8988T (cell line): ENCODE results near the gene PRKAR1B.
"Not testable (repeated sequence)": the region's sequence is repeated elsewhere in the genome, so short reads cannot be mapped to it uniquely, and the experiment has no call there.

Experiments
- DNase-seq: peaks from one replicate; pipeline ENCODE4 v3.0.0; 2011

Gene PRKAR1B

GRCh38 chr7:756928-757560 is 30.0 kb upstream of the PRKAR1B start:
- DNase-seq: no peak

DNA sequence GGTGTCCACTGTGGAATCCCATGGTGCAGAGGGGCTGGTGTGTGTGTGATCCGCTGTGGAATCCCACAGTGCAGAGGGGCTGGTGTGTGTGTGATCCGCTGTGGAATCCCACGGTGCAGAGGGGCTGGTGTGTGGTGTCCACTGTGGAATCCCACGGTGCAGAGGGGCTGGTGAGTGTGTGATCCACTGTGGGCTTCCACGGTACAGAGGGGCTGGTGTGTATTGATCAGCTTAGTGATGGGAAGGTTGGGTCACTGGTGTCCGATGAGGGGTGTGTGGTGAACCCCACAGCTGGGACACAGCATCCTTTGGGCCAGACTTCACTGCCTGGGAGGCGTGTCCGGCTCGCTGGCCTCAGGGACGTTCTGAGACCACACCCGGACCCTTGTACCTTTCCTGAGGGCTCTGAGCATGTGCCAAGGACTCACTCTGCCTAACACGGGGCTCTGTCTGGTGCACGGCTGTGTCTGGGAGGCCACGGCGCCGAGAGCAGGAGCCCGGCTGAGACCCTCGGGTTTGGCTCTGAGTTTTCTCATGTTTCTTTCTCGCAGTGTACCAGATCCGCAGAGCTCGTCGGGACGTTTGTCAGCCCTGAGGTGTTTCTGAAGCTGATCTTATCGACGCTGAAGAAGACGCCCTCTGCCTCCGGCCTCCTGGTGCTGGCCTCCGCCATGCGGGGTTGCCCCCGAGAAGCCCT is 29.3 kb upstream of the PRKAR1B start:
- DNase-seq: no peak

DNA sequence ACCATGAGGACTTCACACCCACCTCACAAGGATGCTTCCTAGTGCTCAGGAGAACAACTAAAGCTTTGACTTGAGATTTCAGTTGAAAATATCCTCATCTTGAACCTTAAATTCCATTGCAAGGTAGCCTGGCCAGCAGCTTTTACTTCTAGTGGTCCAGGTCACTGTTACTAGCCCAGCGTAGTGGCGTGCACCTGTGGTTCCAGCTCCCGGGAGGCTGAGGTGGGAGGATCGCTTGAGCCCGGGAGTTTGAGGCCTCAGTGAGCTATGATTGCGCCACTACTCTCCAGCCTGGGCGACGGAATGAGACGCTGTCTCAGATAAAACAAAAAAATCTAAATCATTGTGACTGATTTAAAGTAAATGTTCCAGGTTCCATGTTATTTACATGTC is 28.3 kb upstream of the PRKAR1B start:
- DNase-seq: no peak

GRCh38 chr7:754531-755412 is 27.7 kb upstream of the PRKAR1B start:
- no peak for DNase-seq

- no peak for DNase-seq
Observed at GRCh38 chr7:753190-753589, 26.1 kb upstream of the PRKAR1B start.

- not testable (repeated sequence) for DNase-seq
Observed at GRCh38 chr7:752256-752655, 25.2 kb upstream of the PRKAR1B start.

GRCh38 chr7:751826-752225 is 24.7 kb upstream of the PRKAR1B start:
- no peak for DNase-seq

DNA sequence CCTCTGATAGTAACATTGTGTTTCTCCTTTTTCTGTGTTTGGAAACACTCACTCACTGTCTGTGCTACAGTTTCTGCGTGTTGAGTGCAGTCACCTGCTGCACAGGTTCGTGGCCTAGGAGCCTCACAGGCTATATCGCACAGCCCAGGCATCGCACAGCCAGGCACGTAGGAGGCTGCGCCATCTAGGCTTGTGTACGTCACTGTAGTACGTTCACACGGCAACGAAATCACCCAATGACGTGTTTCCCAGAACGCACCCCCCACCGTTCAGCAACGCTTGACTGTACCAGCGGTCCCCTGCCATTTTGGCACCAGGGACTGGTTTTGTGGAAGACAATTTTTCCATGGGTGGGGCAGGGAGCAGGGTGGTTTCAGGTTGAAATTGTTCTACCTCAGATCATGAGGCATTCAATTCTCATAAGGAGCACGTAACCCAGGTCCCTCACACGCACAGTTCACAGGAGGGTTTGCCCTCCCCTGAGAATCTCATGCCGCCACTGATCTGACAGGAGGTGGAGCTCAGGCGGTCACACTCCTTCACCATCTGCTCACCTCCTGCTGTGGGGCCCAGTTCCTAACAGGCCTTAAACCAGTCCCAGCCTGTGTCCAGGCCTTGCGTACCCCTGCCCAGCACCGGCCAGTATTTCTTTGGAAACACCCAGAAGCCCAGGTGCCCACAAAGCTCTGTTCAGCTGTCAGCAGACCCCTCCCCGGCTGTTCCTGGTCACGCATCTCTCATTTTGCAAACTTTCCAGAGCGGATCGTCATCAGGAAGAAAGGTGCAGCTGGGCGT is 23.2 kb upstream of the PRKAR1B start:
- DNase-seq: no peak

DNA sequence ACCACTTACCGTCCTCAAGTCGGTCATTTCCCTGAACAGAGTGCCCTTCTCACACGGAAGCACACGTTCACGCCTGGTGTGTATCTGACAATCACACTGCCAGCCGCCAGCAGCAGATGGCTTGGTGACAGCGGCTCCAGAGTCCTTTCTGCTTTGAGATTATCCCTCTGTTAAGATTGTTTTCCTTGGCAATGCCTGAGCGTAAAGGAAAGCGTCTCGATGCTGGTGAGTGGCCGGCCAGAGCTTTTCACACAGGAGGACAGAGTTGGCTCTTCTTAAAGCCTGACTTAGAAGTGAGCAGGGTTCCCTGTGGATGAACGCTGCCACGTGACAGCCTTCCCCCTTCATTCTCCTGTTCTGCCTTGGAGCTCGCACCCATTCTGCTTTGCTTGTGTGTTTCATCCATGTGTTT is 22.1 kb upstream of the PRKAR1B start:
- no peak for DNase-seq

DNA sequence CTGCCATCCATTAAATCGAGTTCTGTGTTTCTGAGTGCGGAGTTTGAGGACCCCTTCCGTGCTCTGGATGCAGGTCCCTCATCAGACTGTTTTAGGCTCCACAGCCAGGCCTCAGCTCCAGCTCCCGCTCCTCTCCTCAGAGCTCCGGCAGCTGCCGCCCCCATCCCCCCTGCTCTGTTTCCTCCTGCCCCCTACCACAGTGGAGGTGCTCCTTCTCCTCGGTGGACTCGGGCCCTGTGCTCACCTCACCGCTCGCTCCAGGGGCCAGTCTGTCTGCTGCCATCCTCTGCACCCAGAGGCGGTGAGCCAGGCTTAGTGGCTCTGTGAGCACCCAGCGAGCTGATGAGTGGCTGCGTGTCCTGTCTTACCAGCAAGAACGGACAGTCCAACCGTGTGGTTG is 21.4 kb upstream of the PRKAR1B start:
- no peak for DNase-seq

GRCh38 chr7:747186-747585 is 20.1 kb upstream of the PRKAR1B start:
- DNase-seq: no peak

DNA sequence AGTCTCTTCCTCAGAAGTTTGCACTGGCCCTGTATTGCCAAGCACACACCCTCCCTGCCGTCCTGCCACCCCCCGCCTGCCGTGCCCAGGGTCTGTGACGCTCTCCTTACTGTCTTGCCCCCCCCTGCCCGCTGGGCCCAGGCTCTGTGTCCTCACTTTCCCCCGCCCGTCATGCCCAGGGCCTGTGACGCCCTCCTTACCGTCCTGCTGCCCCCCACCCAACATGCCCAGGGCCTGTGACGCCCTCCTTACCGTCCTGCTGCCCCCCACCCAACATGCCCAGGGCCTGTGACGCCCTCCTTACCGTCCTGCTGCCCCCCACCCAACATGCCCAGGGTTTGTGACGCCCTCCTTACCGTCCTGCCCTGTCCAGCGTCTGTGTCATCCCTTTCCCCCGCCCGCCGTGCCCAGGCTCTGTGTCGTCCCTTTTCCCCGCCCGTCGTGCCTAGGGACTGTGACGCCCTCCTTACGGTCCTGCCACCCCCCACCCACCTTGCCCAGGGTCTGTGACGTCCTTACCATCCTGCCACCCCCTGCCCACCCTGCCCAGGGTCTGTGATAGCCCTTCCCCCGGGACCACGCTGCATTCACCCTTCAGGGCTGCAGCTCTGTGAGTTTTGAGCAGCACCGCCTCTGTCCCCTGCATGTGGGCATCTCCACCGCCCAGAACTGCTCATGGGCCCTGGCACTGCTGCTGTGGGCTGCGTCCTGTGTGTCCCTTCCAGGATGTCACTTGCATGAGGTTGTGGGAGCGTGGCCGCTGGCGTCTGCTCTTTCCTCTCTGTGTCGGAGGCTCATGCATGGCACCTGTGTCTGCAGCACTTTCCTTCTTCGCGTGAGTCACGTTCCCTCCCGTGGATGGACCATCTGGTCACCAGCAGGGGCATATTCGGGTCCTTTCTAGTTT is 19.3 kb upstream of the PRKAR1B start:
- DNase-seq: no peak

- no peak for DNase-seq
Observed at GRCh38 chr7:745431-746154, 18.5 kb upstream of the PRKAR1B start.

DNA sequence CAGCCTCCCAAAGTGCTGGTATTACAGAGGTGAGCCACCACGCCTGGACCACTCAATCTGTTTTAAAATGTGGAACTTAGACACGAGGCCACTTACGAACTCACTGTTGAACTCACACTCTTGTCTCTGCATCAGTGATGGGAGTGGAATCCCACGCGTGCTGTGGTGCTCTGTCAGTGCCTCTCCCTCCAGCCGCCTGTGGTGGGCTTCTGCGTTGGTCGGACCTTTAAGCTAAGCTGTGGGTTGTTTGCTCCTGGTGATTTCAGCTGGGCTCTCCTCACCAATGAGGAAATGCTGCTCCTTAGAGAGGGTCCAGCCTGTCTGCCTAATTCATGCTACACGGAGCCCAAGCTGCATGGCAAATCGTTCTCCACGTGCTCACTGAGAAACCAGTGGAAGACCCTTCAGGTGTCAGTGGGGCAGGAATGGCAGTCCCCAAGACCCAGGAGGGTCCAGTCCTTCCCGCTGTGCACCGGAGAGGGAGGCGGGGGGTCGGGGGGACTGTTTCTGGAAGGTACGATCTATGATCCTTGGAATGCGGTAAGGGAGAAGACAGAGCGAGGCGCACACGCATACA is 17.9 kb upstream of the PRKAR1B start:
- DNase-seq: no peak

DNA sequence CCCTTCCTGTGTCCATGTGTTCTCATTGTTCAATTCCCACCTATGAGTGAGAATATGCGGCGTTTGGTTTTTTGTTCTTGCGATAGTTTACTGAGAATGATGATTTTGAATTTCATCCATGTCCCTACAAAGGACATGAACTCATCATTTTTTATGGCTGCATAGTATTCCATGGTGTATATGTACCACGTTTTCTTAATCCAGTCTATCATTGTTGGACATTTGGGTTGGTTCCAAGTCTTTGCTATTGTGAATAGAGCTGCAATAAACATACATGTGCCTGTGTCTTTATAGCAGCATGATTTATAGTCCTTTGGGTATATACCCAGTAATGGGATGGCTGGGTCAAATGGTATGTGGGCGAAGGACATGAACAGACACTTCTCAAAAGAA is 17.0 kb upstream of the PRKAR1B start:
- DNase-seq: not testable (repeated sequence)

DNA sequence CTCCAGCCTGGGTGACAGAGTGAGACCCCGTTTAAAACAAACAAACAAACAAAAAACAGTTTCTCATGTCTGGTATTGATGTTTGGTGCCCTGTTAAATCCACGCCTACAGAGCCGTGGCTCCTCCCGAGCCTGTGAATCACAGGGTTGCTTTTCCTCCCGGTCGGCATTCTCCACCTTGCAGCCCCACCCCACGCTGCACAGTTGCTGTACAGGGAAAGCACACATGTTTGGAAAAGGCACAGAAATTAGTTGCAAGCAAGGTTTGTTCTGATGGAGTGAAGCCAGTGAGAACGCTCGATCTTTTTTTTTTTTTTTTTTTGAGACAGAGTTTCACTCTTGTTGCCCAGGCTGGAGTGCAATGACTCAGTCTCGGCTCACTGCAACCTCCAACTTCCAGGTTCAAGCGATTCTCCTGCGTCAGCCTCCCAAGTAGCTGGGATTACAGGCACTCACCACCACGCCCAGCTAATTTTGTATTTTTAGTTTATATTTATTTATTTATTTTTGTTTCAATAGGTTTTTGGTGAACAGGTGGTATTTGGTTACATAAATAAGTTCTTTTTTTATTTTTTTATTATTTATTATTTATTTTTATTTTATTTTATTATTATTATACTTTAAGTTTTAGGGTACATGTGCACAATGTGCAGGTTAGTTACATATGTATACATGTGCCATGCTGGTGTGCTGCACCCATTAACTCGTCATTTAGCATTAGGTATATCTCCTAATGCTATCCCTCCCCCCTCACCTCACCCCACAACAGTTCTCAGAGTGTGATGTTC is 16.5 kb upstream of the PRKAR1B start:
- not testable (repeated sequence) for DNase-seq

DNA sequence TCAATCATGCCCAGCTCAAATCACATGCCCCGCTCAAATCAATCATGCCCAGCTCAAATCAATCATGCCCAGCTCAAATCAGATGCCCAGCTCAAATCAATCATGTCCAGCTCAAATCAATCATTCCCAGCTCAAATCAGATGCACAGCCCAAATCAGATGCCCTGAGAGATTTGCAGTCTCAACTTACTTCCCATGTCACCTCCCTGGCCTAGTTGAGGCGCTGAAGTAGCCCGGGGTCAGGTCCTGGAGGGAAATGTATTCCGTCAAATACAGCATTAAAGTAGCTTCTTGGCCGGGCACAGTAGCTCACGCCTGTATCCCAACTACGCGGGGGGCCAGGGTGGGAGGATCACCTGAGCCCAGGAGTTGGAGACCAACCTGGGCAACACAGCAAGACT is 15.7 kb upstream of the PRKAR1B start:
- DNase-seq: no peak

DNA sequence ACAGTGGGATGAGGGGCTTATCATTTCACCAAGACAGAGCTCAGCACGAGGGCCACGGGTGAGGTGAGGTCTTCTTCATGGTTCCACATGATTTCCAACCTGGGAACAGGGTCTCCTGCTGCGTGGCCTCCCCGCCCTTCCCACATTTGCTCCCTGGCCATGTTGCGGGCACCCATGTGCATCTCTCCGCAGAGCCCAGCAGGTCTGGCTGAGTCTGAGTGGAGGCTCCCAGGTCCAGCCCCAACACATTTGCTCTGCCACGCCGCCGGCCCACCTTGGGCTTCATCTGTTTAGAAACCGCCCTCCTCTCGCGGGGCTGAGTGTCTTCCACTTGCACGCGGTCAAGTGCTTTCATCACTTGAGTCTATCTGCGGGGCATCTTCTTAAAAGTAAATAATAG is 14.8 kb upstream of the PRKAR1B start:
- no peak for DNase-seq

- DNase-seq: no peak
Observed at GRCh38 chr7:741191-741671, 14.2 kb upstream of the PRKAR1B start.
